Measurements from ENCODE around the gene SLC7A14.
A peak's percentile ranks its signal among the peaks of the same experiment; 100 is the strongest.
"Not testable (repeated sequence)": the region's sequence is repeated elsewhere in the genome, so short reads cannot be mapped to it uniquely, and the experiment has no call there.

SLC7A14 gene

DNA sequence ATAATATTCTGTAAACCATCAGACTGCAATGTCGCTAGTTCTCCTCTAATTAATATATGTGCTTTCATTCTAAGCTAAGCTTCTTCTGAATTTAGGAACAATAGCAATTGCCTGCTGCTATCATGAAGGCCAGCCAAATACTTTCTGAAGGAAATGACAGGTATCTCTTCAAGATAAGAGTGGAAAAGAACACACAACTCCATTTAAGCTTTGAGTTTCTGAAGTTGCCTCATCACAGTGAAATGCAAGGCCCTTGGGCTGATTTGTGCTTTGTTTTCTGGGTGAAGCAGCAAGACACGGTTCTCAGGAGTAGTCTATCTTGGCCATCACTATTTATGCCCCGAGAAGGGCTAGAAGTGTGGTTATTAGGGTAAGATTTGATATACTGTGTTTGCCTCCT, 6.2 kb downstream of the SLC7A14 start:
- ATAC-seq, result no peak
- no peak for TF ChIP-seq SNAI2 (CRISPR knock-in tag; IDR thresholded peaks at IDR 0.05)
- TF ChIP-seq ZNF70 (CRISPR knock-in tag; IDR thresholded peaks at IDR 0.05), result no peak
- TF ChIP-seq OSR1 (CRISPR knock-in tag; IDR thresholded peaks at IDR 0.05), result no peak
- no peak for TF ChIP-seq POU6F1 (CRISPR knock-in tag; IDR thresholded peaks at IDR 0.05; ENCODE audit: borderline replicate concordance, low read depth)
- no peak for TF ChIP-seq ZFP30 (CRISPR knock-in tag; IDR thresholded peaks at IDR 0.05)
- TF ChIP-seq, protein P1, sequence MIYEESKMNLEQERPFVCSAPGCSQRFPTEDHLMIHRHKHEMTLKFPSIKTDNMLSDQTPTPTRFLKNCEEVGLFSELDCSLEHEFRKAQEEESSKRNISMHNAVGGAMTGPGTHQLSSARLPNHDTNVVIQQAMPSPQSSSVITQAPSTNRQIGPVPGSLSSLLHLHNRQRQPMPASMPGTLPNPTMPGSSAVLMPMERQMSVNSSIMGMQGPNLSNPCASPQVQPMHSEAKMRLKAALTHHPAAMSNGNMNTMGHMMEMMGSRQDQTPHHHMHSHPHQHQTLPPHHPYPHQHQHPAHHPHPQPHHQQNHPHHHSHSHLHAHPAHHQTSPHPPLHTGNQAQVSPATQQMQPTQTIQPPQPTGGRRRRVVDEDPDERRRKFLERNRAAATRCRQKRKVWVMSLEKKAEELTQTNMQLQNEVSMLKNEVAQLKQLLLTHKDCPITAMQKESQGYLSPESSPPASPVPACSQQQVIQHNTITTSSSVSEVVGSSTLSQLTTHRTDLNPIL (CRISPR knock-in tag; IDR thresholded peaks at IDR 0.05; ENCODE audit: low read depth), result no peak
- no peak for TF ChIP-seq ARNTL (CRISPR knock-in tag; IDR thresholded peaks at IDR 0.05; ENCODE audit: borderline replicate concordance, low read depth)
- TF ChIP-seq ESRRG (CRISPR knock-in tag; IDR thresholded peaks at IDR 0.05), result no peak
- no peak for TF ChIP-seq PATZ1 (CRISPR knock-in tag; IDR thresholded peaks at IDR 0.05; ENCODE audit: borderline replicate concordance)
- no peak for TF ChIP-seq GLIS3 (CRISPR knock-in tag; IDR thresholded peaks at IDR 0.05)
- TF ChIP-seq CSRNP3 (CRISPR knock-in tag; IDR thresholded peaks at IDR 0.05), result no peak
- no peak for TF ChIP-seq CSDC2 (CRISPR knock-in tag; IDR thresholded peaks at IDR 0.05)
- TF ChIP-seq ZNF565 (CRISPR knock-in tag; conservative IDR thresholded peaks at IDR 0.05; ENCODE audit: low read depth), result no peak

DNA sequence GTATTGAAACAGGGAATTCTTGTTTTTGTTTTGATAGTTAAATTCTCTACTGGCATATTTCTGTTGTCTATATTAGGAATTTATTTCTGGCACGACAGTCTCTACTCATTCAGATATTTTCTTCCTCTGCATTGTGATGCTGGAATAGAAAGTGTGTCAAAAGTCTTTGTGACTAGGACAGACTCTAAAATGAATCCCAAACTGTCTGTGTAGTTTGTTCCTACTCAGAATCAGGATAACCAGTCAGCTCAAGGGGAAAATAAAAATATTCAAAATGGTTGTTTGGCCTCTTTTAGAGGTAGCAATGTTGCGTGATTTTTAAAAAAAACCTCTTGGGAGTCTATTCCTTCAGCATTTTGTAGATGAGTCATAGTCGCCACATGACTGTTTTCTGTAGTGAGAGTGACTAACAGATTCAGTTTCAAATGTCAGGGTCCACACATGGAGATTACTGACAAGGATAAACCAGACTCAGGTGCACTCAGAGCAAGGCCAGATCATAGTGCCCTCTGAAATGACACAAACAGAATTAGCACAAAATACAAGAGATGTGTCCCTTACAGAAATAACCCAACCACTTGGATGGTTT, 13.1 kb downstream of the SLC7A14 start:
- TF ChIP-seq ZFP3 (CRISPR knock-in tag; IDR thresholded peaks at IDR 0.05), result peak; percentile 40; the same call in 1 of the 2 replicates
- TF ChIP-seq ZC3H10 (CRISPR knock-in tag; IDR thresholded peaks at IDR 0.05), result no peak
- TF ChIP-seq POU6F1 (CRISPR knock-in tag; IDR thresholded peaks at IDR 0.05; ENCODE audit: borderline replicate concordance, low read depth), result no peak
- ATAC-seq, result peak; percentile 87

DNA sequence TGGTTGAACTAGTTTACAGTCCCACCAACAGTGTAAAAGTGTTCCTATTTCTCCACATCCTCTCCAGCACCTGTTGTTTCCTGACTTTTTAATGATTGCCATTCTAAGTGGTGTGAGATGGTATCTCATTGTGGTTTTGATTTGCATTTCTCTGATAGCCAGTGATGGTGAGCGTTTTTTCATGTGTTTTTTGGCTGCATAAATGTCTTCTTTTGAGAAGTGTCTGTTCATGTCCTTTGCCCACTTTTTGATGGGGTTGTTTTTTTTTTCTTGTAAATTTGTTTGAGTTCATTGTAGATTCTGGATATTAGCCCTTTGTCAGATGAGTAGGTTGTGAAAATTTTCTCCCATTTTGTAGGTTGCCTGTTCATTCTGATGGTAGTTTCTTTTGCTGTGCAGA, 18.3 kb downstream of the SLC7A14 start:
- not testable (repeated sequence) for ATAC-seq

GRCh38 chr3:170566413-170566812, 19.5 kb downstream of the SLC7A14 start:
- no peak for TF ChIP-seq ZNF565 (CRISPR knock-in tag; conservative IDR thresholded peaks at IDR 0.05; ENCODE audit: low read depth)
- TF ChIP-seq ZNF70 (CRISPR knock-in tag; IDR thresholded peaks at IDR 0.05), result no peak
- no peak for TF ChIP-seq ISL1 (CRISPR knock-in tag; IDR thresholded peaks at IDR 0.05)
- TF ChIP-seq, protein P1 (CRISPR knock-in tag; IDR thresholded peaks at IDR 0.05; ENCODE audit: low read depth), result no peak
- no peak for TF ChIP-seq PATZ1 (CRISPR knock-in tag; IDR thresholded peaks at IDR 0.05; ENCODE audit: borderline replicate concordance)
- no peak for TF ChIP-seq ZNF8 (CRISPR knock-in tag; IDR thresholded peaks at IDR 0.05)
- TF ChIP-seq GLIS3 (CRISPR knock-in tag; IDR thresholded peaks at IDR 0.05), result no peak
- no peak for TF ChIP-seq ZC3H10 (CRISPR knock-in tag; IDR thresholded peaks at IDR 0.05)
- no peak for TF ChIP-seq CSDC2 (CRISPR knock-in tag; IDR thresholded peaks at IDR 0.05)
- TF ChIP-seq BACH2 (CRISPR knock-in tag; IDR thresholded peaks at IDR 0.05; ENCODE audit: borderline replicate concordance), result no peak
- TF ChIP-seq ZFP30 (CRISPR knock-in tag; IDR thresholded peaks at IDR 0.05), result no peak
- no peak for TF ChIP-seq OSR1 (CRISPR knock-in tag; IDR thresholded peaks at IDR 0.05)
- TF ChIP-seq TSHZ2 (CRISPR knock-in tag; IDR thresholded peaks at IDR 0.05), result no peak
- ATAC-seq, result no peak

Measured in SK-N-SH treated with all-trans-retinoic acid at 6 μM for 48 hours (cell line).